Transverse colon (tissue), 3 donors: ENCODE data around the gene PTPRN2.

Experiments used
- POLR2A ChIP-seq: fragments of 450-650 bp; IDR thresholded peaks from one replicate; pipeline ENCODE4 v1.6.1; 2016; ENCODE audit warnings: antibody characterized with exemption, mild to moderate bottlenecking, moderate library complexity
- TF ChIP-seq, protein P1 (sequence below), 5 experiments: fragments of 200-600 bp in 3 of 5; fragments of 450-650 bp in 2 of 5; sonication (generic) in 3 of 5; IDR thresholded peaks; 1 replicate in 2 of 5; 2 replicates in 3 of 5; pipeline ENCODE4 v1.5.1; 2016 to 2017; ENCODE audit warnings: antibody characterized with exemption in 5 of 5, inconsistent platforms in 3 of 5, mild to moderate bottlenecking in 2 of 5, moderate library complexity in 1 of 5

DNA sequence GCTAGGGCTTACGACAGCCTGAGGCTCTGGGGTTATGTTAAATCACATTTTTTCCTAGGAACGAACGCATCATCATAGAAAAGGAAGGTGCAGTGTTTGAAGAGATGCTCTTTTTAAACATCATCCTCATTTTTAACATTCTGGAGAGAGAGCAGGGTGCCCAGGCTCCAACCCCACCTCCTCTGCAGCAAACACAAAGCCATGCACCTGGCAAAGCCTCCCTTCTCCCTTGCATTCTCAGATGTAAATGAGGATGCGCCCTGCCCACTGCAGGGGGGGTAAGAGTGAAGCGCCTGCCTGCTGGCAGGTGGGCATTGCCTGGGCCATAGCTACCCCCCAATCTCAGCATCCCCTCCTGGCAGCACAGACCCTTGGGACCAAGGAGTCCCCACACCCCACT lies 92.4 kb downstream of the PTPRN2 start:
- TF ChIP-seq POLR2A = no peak
- TF ChIP-seq, protein P1, sequence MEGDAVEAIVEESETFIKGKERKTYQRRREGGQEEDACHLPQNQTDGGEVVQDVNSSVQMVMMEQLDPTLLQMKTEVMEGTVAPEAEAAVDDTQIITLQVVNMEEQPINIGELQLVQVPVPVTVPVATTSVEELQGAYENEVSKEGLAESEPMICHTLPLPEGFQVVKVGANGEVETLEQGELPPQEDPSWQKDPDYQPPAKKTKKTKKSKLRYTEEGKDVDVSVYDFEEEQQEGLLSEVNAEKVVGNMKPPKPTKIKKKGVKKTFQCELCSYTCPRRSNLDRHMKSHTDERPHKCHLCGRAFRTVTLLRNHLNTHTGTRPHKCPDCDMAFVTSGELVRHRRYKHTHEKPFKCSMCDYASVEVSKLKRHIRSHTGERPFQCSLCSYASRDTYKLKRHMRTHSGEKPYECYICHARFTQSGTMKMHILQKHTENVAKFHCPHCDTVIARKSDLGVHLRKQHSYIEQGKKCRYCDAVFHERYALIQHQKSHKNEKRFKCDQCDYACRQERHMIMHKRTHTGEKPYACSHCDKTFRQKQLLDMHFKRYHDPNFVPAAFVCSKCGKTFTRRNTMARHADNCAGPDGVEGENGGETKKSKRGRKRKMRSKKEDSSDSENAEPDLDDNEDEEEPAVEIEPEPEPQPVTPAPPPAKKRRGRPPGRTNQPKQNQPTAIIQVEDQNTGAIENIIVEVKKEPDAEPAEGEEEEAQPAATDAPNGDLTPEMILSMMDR (IDR thresholded peaks at IDR 0.05) = no peak
